HG03066 (cell line): Measurements from ENCODE around the gene NOTCH2.
"Not testable (repeated sequence)": the region's sequence is repeated elsewhere in the genome, so short reads cannot be mapped to it uniquely, and the experiment has no call there.

Source experiments
- ATAC-seq: cut with Tn5 transposase; IDR thresholded peaks from one replicate; pipeline ENCODE4 v1.9.1; 2021; ENCODE audit warnings: low read depth; ENCODE audit not compliant: unreplicated experiment

The NOTCH2 gene

DNA sequence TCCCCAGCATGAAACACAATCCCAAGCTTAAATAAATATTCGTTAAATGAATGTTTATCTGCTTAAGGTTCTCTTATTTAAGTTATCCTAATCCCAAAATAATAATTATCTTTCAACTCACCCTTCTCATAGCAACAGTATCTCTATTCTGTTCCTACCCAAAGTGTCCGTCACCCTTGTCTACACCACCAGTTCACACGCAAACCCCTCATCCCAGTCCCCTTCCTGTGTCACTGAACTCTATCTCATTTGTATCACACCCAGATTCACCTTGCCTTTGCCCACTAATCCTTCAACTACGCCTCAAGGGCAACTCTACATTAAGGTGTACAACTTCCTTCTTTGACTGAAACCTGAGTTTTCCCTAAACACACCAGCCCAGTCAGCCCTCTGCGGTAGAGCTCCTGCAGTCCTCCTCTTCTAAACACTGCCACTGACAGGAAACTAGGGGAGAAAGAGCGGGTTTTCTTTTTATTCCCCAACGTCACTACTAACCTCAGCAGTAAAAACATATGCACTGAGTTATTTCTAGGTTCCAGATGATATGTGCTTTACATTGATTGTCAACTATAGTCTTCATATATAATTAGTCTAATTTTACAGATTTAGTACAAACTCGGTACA is 92.2 kb downstream of the NOTCH2 start:
- ATAC-seq = not testable (repeated sequence)

DNA sequence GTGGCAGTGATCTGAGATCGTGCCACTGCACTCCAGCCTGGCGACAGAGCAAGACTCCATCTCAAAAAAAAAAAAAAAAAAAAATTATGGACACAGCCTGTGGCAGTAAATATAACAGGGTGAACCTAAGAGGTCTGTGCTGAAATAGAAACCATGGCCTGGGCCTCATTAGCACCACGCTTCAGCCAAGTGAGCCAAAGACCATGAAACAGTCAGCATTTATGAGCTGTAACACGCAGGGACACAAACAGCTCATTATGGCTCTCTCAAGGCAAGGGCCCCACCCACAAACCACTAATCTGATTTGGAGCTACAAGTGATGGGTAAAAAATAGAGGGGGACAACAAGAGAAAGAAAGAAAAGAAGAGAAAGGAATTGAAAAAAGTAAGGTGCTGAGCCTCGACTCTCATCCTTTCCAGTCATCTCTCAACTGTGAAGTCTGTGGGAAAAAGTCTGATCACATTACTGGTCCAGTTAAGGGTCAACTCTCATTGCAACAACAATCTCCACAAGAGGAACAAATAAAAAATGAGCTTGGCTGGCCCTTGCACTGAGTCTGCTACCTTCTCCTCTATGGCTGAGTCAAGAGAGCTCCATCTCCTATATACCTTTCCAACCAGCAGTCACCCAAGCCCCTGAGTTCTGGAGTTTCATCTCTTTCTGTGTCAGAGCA is 93.7 kb downstream of the NOTCH2 start:
- not testable (repeated sequence) for ATAC-seq

DNA sequence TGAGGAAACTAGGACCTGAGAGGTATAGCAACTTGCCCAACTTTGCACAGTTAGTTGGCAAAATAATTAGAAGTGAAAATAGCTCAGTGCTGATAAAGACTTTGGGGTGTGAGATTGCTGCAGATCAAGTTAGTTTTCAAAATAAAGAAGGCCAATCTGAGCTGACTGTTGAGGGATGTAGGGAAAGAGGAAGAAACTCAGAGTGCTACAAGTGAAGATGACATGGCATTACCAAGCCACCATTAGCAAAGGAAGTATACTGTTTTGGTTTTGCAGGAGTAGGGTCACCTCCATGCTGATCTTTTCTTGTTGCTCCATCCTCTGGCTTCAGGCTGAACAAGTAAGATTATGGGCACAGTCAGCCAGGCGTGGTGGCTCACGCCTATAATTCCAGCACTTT is 94.5 kb downstream of the NOTCH2 start:
- no peak for ATAC-seq

DNA sequence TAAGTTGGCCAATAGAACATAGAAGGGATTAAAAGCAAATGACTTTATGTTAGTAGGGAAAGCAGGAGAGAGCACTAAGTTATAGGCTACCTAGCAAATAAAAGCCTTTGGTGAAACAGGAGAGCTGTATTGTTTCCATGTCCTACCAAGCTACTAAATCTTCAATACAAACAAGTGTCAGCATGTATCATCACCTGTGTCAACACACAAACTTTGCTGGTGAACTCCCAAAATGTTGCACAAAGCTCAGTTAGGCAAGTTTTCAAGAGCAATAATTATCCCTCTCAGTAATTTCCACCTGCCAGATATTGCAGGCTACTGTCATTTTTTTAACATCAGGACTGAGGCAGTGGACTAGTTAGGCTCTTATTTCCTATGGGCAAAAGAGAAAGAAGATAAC is 95.4 kb downstream of the NOTCH2 start:
- ATAC-seq = no peak

DNA sequence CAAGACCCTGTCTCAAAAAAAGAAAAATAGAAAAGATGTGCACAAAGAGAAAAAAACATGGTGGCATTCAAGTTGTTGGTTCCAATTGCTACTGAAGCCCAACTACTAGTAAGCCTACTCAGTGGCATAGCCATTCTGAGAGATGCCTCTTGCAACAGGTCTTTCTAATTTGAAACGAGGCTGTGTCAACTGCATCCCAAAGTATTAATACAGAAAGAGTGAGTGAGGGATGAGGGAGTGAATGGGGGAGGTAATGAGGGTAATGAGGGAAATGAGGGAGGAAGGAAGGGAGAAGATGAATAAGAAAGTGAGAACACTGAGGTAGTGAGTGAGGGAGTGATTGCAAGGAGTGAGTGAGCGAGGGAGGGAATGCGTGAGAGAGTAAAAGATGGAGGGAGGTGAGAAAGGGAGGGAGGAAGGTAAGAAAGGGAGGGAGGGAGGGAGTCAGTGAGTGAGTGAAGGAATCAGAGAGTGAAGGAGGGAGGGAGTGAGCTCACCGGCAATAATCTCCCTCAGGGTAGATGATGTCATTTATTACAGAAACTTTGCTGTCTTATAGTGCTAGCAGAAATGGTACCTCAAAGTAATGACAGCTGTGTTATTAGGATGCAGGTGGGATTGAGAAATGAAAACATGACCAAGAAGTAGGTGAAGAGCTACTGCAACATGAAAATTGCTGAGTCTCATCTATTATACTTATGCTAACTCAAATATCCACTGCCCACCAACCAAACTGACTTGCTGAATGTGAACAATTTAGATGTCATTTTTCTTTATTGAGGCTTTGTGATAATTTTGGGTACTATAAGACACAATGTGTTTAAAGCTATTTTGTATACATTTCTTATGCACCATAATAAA is 97.5 kb downstream of the NOTCH2 start:
- no peak for ATAC-seq

DNA sequence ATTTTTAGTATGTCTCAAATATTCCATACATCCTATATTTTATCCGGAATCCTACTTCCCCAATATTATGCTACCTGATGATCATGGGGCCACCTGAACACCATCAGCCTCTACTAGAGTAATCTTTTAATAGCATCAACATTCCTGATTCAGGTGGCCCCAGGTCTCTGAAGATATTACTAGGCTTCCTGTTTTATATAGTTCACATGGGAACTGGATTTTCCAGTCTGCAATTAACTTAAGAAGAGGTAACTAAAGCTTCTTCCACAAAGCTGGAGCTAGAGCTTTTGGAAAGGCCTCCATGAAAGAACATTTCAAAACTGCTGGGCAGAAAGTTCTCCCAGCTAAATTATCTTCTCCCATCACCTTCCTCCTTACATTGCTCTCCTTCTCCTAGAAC is 100.9 kb downstream of the NOTCH2 start:
- no peak for ATAC-seq

DNA sequence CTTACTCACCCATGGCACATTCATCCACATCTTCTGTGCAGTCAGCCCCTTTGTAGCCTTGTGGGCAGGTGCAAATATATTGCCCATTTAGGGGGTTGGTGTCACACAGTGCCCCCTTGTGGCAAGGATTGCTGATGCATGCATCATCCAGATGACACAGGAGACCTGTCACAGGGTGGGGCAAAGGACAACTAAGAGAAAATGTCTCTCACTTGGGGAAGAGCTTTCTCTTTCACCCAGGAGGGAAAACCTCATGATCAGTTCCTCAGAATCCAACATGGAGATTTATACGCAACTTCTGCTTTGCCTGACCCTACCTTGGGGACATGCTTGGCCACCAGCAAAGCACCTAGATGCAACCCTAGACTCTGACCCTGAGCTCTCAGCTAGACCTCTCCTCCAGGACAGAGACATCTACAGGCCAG is 101.4 kb downstream of the NOTCH2 start:
- ATAC-seq = peak; percentile 68

DNA sequence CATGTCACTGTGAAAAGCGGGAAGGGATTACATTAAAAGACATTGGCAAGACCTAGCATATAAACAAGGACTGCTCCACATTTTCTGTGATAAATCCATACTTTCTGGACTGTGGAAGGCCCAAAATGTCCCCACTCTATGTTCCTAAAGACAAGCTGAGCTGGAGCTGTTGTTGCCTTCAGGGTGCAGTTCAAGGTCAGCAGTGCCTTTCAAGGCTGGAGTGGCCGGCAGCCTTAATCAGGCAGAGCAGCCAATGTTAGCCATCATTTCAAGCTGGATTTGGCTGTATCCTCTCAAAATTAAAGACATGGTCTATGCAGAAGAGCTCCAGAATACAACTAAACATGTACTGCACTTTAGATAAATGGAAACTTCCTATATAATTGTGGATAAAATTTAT is 102.8 kb downstream of the NOTCH2 start:
- ATAC-seq = no peak

DNA sequence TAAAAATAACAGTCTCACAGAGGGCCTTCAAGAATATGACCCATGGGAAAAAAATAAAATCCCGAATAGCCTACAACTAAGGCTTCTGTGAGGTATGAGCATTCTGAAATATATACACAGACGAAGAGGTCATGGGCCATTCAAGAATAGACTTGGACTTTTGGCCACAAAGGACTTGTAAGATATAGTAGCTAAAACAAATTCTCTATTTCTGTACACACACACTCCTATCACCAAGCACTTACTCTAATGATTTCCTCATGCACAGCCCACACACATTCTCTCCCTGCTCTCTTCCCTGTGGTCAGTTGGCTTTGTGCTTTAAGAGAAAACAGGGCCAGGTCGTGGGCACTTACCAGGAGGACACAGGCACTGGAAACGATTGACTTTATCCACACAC is 103.4 kb downstream of the NOTCH2 start:
- no peak for ATAC-seq

DNA sequence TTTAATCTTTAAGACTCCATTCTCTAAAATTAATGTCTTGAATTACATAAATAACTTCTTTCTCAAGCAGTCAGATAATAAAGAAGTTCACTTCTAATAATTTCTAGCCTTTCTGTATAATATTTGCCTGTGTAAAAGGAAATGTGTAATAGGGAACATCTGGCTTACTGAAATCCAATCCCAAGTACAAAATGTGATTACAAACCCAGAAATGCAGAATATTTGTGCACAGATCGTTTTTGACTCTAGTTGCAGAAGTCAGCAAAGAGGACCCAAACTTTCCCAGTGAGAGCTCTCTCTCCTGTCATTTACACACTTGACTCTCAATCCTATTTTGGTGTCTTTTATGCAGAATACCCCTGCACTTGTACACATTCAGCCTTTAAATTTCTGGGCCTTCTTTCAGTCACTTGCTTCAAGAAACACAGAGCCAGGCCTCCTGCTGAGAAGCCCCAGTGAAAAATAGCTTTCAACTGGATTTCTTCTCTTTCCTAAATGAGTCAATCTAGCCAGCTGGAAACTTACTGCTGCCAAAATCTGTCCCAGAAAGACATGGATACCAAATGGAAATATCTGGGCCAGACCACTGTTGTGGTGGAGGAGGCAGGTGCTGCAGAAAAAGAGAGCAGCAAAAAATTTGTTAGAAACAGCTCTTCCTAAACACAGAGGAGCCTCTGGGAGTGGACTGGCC is 104.6 kb downstream of the NOTCH2 start:
- ATAC-seq = no peak

DNA sequence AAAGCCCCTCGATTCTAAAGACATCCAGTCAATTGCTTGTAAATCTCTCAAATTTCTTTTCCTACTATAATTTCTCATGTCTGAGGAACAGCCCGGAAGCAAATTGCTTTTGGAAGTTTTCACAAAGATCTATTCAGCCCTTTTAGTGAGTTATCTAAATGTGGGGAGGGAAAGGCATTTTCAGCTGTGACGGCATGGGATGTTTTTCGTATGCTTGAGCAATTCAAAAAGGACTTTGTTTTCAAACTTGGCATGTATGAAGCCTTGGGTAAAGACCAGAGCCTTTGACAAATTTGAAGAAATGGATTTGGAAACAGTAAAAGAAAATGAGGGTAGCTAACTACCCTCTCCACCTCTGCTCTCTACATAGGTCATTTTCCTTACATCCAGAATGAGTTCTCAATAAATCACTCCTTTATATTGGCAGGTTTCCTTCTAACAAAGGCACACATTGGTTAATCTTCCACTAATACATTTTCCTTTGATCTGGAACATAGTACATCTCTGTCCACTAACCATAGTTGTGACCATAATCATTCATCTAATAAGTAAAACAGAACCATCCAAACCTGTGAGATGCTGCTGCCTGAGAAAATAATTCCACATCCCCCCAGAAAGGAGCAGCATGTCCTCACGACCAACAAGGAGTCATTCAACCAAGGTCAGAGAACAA is 107.0 kb downstream of the NOTCH2 start:
- no peak for ATAC-seq

DNA sequence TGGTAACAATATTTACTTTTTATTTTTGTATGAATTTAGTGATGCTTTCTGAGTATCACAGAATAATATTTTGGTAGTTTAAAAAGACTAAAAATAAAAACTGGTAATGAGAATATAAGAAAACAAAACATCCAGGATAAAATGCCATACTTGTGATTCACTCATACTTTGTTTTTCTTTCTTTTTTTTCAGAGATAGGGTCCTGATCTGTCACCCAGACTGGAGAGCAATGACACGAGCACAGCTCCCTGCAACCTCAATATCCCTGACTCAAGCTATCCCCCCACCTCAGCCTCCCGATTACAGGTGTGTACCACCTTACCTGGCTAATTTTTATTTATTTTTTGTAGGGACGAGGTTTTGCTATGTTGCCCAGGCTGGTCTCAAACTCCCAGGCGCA is 109.0 kb downstream of the NOTCH2 start:
- no peak for ATAC-seq

DNA sequence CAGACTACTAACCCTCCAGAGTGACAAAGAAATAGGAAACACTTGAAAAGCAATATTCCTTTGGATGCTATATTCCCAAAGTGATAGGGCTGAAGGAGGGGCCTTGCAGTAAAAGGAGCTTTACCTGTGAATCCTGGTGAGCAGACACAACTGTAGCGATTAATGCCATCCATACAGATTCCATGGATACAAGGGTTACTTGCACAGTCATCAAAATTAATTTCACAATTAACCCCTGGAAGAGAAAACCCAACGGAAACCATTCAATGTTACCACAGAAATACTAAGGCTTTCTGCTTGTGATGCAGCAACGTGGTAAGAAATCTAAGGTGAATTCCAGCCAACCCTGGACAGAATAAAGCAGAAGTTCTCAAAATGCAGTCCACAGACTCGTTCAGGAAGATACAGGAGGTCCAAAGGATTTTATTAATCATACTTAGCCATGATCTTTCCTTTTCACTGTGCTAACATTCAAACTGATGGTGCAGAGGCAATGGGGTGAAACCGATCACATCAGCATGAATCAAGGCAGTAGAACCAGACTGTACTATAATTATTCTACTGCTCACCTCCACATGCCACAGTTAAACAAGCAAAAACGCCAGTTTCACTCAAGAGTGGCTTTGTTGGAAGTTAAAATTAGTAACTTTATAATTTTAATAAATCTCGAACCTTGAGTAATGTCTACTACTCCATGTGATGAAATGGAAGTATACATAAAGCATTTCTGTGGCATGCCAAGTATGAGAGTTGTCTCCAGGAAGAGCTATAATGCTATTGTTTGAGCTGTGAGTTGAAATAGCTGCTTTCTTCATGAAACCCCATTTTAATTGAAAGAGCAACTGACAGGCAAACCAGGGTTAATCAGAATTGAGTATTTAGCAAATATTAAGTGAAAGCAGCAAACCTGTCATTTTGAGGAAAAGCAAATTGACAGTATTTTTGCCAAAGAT is 109.9 kb downstream of the NOTCH2 start:
- ATAC-seq = no peak

DNA sequence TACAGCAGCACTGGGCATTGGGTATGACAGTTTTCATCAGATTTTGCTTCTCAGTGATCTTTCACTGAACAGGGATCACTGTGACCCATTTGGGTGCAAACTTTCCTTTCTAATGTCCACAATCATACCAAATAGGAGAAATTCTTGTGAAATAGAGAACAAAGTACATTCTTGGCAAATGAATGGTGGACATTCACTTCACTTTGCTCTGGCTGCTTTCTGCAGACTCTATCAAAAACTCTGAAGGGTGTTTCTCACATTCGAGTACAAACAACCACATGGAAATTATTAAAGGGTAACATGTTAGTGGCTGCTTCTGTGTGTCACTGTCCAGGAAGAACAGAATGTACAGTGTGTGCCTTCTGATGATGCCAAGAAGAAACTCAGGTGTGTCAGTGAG is 111.2 kb downstream of the NOTCH2 start:
- ATAC-seq = no peak

DNA sequence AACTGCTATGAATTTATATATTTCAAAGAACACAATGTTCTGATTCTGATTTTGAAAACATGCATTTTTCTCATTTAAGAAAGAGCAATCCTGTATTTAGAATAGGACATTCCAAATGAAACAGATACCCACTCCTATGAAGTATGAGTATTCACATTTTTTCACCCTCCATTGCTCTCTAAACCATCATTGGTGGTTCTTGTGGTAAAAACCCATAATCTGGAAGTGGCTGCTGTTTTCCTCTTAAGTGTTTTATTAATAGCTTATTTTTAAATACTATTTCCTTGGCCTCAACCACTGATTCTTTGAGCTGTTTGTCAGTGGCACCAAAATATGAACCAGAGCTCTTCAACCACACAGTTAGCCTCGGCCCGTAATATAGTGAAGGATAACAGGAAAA is 113.2 kb downstream of the NOTCH2 start:
- no peak for ATAC-seq

DNA sequence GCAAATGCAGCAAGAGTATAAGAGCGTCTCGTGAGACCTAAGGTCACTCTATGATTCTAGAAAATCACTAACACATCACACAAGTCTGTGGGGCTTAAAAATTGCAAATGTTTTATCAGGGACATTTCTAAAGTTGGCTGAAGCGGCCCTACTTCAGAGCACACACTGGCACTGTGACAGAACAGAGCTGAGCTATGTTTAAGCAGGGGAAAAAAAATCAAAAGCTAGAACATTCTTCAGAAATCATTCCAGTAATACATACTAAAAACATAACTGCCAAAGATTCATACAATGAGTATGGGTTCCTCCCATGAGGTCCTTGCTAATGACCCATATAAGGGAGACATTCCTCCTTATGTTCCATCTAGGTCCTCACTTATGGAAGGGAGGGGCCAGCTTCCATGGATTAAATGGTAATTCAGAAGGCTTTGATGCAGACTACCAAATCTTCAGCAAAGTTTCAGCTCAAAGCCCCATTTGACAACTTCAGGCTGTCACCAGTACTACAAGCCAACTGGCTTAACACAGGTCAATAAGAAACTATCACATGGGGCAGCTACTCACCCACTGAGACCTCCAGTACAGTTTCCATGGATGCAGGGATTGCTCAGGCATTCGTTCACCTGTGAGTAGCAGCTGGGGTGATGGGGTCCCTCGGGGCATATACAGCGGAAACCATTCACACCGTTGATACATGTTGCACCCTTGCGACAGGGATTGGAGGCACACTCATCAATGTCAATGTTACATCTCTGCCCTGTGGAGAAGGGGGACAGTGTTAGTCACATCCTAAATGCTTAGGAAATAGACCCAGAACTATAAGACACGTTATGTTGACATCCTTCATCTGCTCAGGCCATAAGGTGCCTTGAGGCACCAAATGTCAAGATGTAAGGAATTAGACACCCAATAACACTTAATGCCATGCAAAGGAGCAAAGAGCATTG is 114.7 kb downstream of the NOTCH2 start:
- no peak for ATAC-seq

DNA sequence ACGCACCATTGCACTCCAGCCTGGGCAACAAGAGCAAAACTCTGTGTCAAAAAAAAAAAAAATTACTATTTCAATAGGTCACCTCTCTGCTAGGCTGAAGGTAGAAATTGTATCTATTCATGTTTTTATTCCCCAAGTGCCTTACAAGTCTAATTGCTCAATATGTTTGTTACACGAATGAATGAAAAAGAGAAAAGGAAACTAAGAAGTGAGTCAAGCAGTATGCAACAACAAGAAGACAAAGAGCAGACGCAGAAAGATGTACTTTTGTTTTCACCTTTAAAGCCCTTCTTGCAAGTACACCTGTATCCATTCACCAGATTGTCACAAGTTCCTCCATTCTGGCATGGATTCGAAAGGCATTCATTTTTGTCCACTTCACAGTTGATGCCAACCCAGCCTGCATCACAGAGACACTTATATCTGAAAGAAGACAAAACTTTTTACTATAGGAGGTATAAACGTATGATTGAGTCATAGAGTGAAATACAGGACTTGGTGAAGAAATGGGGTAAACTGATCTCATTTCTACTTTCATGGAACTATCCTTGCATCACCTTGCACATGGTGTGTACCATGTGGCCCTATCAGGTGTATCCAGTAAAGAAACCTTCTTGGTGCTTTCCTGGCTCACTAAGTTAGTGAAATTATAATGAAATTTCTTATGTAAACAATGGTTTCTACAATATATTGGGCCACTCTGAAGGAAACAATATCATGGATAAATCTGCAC is 116.0 kb downstream of the NOTCH2 start:
- ATAC-seq = no peak

DNA sequence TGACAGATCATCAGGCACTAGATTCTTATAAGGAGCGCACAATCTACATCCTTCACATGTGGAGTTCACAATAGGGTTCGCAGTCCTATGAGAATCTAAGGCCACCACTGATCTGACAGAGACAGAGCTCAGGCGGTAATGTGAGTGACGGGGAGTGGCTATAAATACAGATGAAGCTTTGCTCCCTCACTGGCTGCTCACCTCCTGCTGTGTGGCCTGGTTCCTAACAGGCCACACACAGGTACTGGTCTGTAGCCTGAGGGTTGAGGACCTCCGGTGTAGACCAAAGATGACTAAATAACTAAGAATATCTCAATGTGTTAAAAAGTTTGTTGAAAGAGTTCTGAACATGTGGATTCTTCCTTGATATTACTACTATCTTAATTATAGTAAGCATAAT is 117.0 kb downstream of the NOTCH2 start:
- no peak for ATAC-seq
